IMR-90 (cell line): Measurements from ENCODE around the gene FADS6.

Experiments
- BHLHE40 ChIP-seq: fragments of 150-350 bp; IDR thresholded peaks from 2 replicates; pipeline ENCODE4 v1.6.1; 2016; ENCODE audit warnings: mild to moderate bottlenecking, low read depth, low read length
- CHD1 ChIP-seq: IDR thresholded peaks from 2 replicates; pipeline ENCODE4 v1.6.1; 2012; ENCODE audit warnings: low read depth, low read length, improper control_type of control experiment
- MAZ ChIP-seq: IDR thresholded peaks from 2 replicates; pipeline ENCODE4 v1.6.1; 2012; ENCODE audit warnings: low read depth, mild to moderate bottlenecking, low read length, improper control_type of control experiment, moderate library complexity, borderline replicate concordance
- POLR2A ChIP-seq: IDR thresholded peaks from 2 replicates; pipeline ENCODE4 v1.6.1; 2012; ENCODE audit warnings: mild to moderate bottlenecking, low read depth, low read length
- RAD21 ChIP-seq: IDR thresholded peaks from 2 replicates; pipeline ENCODE4 v1.6.1; 2012; ENCODE audit warnings: low read length, improper control_type of control experiment
- RFX5 ChIP-seq: IDR thresholded peaks from 2 replicates; pipeline ENCODE4 v1.8.0; 2012; ENCODE audit warnings: low read depth, mild to moderate bottlenecking, low read length, moderate library complexity
- SMC3 ChIP-seq: fragments of 150-350 bp; IDR thresholded peaks from 2 replicates; pipeline ENCODE4 v1.6.1; 2016; ENCODE audit warnings: low read depth, mild to moderate bottlenecking, antibody characterized with exemption, low read length, moderate library complexity
- TF ChIP-seq, protein P1 (sequence below): conservative IDR thresholded peaks from 2 replicates; pipeline ENCODE4 v1.5.1; 2012; ENCODE audit warnings: mild to moderate bottlenecking, low read depth, low read length, improper control_type of control experiment
- TF ChIP-seq, protein P2 (sequence below): fragments of 150-350 bp; IDR thresholded peaks from 2 replicates; pipeline ENCODE4 v1.6.1; 2016; ENCODE audit warnings: low read depth, mild to moderate bottlenecking, low read length, moderate library complexity, borderline replicate concordance
- TF ChIP-seq, protein P3 (sequence below): fragments of 150-350 bp; IDR thresholded peaks from 2 replicates; pipeline ENCODE4 v1.6.1; 2017; ENCODE audit warnings: mild to moderate bottlenecking, antibody characterized with exemption, low read length, low read depth

DNA sequence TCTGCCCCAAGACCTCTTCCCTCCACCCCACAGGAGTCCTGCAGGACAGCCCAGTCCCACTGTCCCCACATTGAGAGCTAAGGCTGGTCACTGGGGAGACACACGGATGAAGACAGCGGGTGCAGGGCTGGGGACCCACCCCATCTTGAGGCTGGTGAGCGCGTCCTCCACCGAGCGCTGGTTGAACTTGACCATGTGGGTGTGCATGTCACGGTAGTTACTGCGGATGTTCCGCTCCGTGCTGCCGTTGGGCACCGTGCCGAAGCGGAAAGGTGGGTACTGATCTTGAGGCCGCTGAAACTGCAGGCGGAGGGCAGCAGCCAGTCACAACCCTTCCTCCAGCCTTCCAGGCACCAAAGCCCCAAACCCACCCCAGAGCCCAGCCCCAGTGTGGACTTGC lies 46.8 kb downstream of the FADS6 start:
- TF ChIP-seq, protein P1, sequence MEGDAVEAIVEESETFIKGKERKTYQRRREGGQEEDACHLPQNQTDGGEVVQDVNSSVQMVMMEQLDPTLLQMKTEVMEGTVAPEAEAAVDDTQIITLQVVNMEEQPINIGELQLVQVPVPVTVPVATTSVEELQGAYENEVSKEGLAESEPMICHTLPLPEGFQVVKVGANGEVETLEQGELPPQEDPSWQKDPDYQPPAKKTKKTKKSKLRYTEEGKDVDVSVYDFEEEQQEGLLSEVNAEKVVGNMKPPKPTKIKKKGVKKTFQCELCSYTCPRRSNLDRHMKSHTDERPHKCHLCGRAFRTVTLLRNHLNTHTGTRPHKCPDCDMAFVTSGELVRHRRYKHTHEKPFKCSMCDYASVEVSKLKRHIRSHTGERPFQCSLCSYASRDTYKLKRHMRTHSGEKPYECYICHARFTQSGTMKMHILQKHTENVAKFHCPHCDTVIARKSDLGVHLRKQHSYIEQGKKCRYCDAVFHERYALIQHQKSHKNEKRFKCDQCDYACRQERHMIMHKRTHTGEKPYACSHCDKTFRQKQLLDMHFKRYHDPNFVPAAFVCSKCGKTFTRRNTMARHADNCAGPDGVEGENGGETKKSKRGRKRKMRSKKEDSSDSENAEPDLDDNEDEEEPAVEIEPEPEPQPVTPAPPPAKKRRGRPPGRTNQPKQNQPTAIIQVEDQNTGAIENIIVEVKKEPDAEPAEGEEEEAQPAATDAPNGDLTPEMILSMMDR: no peak
- TF ChIP-seq MAZ (no peak), BHLHE40 (no peak), RAD21 (no peak), POLR2A (no peak), SMC3 (no peak), CHD1 (no peak), RFX5 (no peak)
- TF ChIP-seq, protein P2, sequence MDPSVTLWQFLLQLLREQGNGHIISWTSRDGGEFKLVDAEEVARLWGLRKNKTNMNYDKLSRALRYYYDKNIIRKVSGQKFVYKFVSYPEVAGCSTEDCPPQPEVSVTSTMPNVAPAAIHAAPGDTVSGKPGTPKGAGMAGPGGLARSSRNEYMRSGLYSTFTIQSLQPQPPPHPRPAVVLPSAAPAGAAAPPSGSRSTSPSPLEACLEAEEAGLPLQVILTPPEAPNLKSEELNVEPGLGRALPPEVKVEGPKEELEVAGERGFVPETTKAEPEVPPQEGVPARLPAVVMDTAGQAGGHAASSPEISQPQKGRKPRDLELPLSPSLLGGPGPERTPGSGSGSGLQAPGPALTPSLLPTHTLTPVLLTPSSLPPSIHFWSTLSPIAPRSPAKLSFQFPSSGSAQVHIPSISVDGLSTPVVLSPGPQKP: no peak
- TF ChIP-seq, protein P3, sequence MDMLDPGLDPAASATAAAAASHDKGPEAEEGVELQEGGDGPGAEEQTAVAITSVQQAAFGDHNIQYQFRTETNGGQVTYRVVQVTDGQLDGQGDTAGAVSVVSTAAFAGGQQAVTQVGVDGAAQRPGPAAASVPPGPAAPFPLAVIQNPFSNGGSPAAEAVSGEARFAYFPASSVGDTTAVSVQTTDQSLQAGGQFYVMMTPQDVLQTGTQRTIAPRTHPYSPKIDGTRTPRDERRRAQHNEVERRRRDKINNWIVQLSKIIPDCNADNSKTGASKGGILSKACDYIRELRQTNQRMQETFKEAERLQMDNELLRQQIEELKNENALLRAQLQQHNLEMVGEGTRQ: no peak
